DND-41 (cell line): Measurements from ENCODE around the gene MBOAT7.

Experiments
- ATAC-seq: fragments of 200-7000 bp; cut with Tn5 transposase; 3 replicates; pipeline ENCODE4 v1.9.1; 2021; ENCODE audit warnings: low read depth; ENCODE audit not compliant: insufficient read depth
- DNase-seq: peaks from one replicate; pipeline ENCODE4 v3.0.0-alpha.2; 2020
- H2AFZ ChIP-seq: 2 replicates; pipeline ENCODE4 v1.6.0; 2012; ENCODE audit warnings: low read depth, low read length
- H3K27ac ChIP-seq: 2 replicates; pipeline ENCODE4 v1.5.1; 2012; ENCODE audit warnings: low read length, inconsistent platforms
- H3K27me3 ChIP-seq: fragments of 200-600 bp; sonication (generic); 2 replicates; pipeline ENCODE4 v1.6.0; 2012; ENCODE audit warnings: low read length, mild to moderate bottlenecking, inconsistent platforms; ENCODE audit not compliant: insufficient read depth, poor library complexity
- H3K36me3 ChIP-seq: 2 replicates; pipeline ENCODE4 v1.5.1; 2012; ENCODE audit warnings: low read length, inconsistent platforms; ENCODE audit not compliant: insufficient read depth
- H3K4me1 ChIP-seq: 2 replicates; pipeline ENCODE4 v1.5.1; 2012; ENCODE audit warnings: mild to moderate bottlenecking, low read length; ENCODE audit not compliant: insufficient read depth
- H3K4me2 ChIP-seq: 2 replicates; pipeline ENCODE4 v1.6.0; 2012; ENCODE audit warnings: mild to moderate bottlenecking, moderate library complexity, low read length, inconsistent platforms; ENCODE audit not compliant: insufficient read depth
- H3K4me3 ChIP-seq, 2 experiments: fragments of 200-600 bp in 1 of 2; shearing (Covaris generic) in 1 of 2; 2 replicates each; pipeline ENCODE4 v1.5.1; 2012 to 2016; ENCODE audit warnings: inconsistent platforms in 2 of 2, low read length in 2 of 2, mild to moderate bottlenecking in 2 of 2, low read depth in 1 of 2, moderate library complexity in 1 of 2
- H3K79me2 ChIP-seq: 2 replicates; pipeline ENCODE4 v1.6.0; 2012; ENCODE audit warnings: low read length, inconsistent platforms; ENCODE audit not compliant: insufficient read depth
- H3K9ac ChIP-seq: 2 replicates; pipeline ENCODE4 v1.6.0; 2012; ENCODE audit warnings: low read depth, mild to moderate bottlenecking, inconsistent platforms, low read length, moderate library complexity
- H3K9me3 ChIP-seq: 2 replicates; pipeline ENCODE4 v1.5.1; 2012; ENCODE audit warnings: low read length, moderate library complexity, mild to moderate bottlenecking, inconsistent platforms; ENCODE audit not compliant: insufficient read depth, severe bottlenecking
- H4K20me1 ChIP-seq: 2 replicates; pipeline ENCODE4 v1.6.0; 2012; ENCODE audit warnings: low read length; ENCODE audit not compliant: insufficient read depth
- CTCF ChIP-seq: IDR thresholded peaks from 2 replicates; pipeline ENCODE4 v1.5.1; 2012; ENCODE audit warnings: borderline replicate concordance, low read length, moderate library complexity, mild to moderate bottlenecking; ENCODE audit not compliant: poor library complexity, severe bottlenecking; ENCODE audit errors: extremely low read depth
- EZH2 ChIP-seq: IDR thresholded peaks from 3 replicates; pipeline ENCODE4 v1.6.1; 2012; ENCODE audit warnings: borderline replicate concordance, low read depth, mild to moderate bottlenecking, moderate library complexity, low read length, inconsistent platforms; ENCODE audit not compliant: severe bottlenecking

MBOAT7 gene

GRCh38 chr19:54137699-54138488 is 51.5 kb downstream of the MBOAT7 start, which contains the start of gene CNOT3:
Gene CNOT3, plus strand, starts transcription at chr19:54137762. Its CDS starts 5,217 bp downstream, at chr19:54142979.
- Histone ChIP-seq H4K20me1 (peaks cover 55% of the 10 kb centered on the region), H2AFZ (peak within 1 kb of the TSS; percentile 88), H3K4me2 (peak within 1 kb of the TSS; percentile 97), H3K9me3 (no peaks in the 10 kb centered on the region), H3K36me3 (peaks cover 46% of the 10 kb centered on the region), H3K4me1 (peaks cover 40% of the 10 kb centered on the region), H3K79me2 (peaks cover 53% of the 10 kb centered on the region), H3K9ac (peak within 1 kb of the TSS; percentile 98), H3K4me3 (peak within 1 kb of the TSS; percentile 75 to 89), H3K27me3 (no peaks in the 10 kb centered on the region), H3K27ac (peak within 1 kb of the TSS; percentile 86)
- ATAC-seq = no peak
- peak; percentile 43 for DNase-seq
- no peak for TF ChIP-seq EZH2
- TF ChIP-seq CTCF = no peak

GRCh38 chr19:54136864-54137698 is 52.3 kb downstream of the MBOAT7 start:
- no peaks in the 10 kb centered on the region for H3K27me3 ChIP-seq
- peaks cover 47% of the 10 kb centered on the region for H4K20me1 ChIP-seq
- peaks cover 45% of the 10 kb centered on the region for H3K79me2 ChIP-seq
- ATAC-seq (peak; percentile 84), DNase-seq (peak; percentile 100)
- peak overlapping the region; percentile 98 for H3K9ac ChIP-seq
- H3K4me3 ChIP-seq = peak overlapping the region; percentile 17 to 75; a peak in 3 of 4 replicates
- H3K4me2 ChIP-seq = peak overlapping the region; percentile 97
- H3K27ac ChIP-seq = peak overlapping the region; percentile 70
- H2AFZ ChIP-seq = peak overlapping the region; percentile 88
- TF ChIP-seq CTCF (no peak), EZH2 (no peak)
- peaks cover 40% of the 10 kb centered on the region for H3K4me1 ChIP-seq
- no peaks in the 10 kb centered on the region for H3K9me3 ChIP-seq
- H3K36me3 ChIP-seq = peaks cover 37% of the 10 kb centered on the region

DNA sequence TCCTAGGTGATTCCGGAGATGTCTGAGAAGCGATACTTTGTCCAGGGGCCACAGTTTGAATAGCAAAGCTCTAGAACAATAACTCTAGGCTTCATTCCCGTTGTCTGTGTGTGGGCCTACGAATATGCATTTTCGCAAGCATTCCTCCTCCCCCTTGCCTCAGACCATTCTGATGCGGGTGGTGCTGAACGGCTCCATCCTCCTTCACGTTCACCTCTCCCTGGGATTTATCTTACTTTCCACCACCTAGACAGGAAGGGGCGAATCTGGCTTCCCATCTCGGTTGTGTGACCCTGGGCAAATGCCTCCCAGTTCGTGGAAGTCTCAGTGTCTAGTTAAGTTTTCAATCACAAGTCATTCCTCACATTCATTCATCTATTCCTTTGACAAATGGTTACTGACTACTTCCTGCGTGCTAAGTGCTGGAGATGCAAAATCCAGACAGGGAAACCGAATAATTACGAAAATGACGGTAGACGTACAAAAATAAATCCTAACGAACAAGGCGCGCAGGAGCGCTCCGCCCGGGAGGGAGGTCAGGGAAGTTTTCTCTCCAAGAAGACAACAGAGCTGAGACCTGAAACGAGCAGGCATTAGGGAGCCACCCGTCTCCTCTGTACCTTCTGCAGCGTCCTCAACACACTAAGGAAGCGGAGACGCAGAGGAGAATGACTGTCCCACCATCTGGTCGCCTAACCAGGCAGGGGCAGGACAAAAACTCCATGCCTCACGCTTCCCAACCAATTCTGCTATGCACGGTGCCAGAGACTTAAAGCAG is 53.1 kb downstream of the MBOAT7 start:
- Histone ChIP-seq H4K20me1 (peaks cover 39% of the 10 kb centered on the region), H2AFZ (peak overlapping the region; percentile 88), H3K27ac (peak overlapping the region; percentile 70), H3K9ac (peak overlapping the region; percentile 51), H3K79me2 (peaks cover 37% of the 10 kb centered on the region), H3K4me2 (peak overlapping the region; percentile 97), H3K4me1 (peaks cover 40% of the 10 kb centered on the region), H3K27me3 (no peaks in the 10 kb centered on the region), H3K4me3 (peak overlapping the region; percentile 17 to 73; a peak in 3 of 4 replicates), H3K36me3 (peaks cover 37% of the 10 kb centered on the region), H3K9me3 (no peaks in the 10 kb centered on the region)
- DNase-seq (no peak), ATAC-seq (no peak)
- TF ChIP-seq CTCF = no peak
- no peak for TF ChIP-seq EZH2
